ENCODE measurements around the gene LYRM9. TPM values are rescaled to one million over a fixed set of nuclear protein-coding genes. Genes with fewer than 3 reads are reported as not detected.

Gene LYRM9
- total and polyA plus RNA-seq, 10 of the 15 experiments (the other 5 are each of a cell fraction or from before 2014, with no cell fraction given): 1.8 to 8.3 (median 4.6) TPM

DNA sequence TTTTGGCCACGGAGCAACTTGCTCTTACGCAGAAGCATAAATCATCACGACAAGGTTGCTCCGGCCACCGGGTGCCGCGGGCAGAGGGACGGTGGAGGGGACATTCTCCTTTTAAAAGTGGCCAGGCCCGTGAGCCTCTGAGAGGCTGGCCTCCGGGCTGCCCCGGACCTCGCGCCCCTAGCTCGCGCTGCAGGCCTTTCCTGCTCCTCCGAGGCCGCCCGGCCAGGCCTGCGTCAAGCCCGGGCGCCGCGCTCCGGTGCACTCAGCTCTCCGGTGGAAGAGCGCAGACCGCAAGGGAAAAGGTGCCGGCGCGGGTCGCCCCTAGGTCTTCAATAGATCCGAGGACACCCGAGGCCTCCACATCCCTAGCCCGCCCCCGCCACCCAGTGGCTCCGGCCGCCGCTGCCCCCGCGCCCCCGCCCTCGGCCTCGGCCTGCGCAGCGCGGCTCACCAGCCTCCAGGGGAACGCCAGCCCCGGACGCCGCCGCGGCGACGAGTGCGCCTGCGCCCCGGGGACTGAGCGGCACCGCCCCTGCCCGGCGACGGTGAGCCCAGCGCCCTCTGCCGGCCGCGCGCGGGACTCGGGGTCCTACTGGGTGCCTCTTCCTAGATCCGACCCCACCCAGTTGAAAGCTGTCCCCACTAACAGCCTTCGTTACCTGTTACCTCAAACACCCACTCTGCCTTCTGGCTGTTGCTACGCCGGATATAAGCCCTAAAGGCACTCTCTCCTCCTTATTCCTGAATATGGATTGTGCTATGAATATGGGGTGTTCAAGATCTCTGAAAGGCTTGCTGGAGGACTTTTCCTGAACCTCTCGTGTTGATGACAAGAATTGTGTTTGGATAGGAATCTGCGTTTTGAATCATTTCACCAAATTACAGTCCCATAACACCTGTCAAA, at the start of gene LYRM9 (continued):
- TF ChIP-seq NFIC (IDR thresholded peaks at IDR 0.05; ENCODE audit: low read depth, low read length) (no peak), JUND (IDR thresholded peaks at IDR 0.05; ENCODE audit: low read depth, low read length) (no peak), MXI1 (IDR thresholded peaks at IDR 0.05; ENCODE audit: low read depth, low read length) (no peak), NFXL1 (IDR thresholded peaks at IDR 0.05; ENCODE audit: borderline replicate concordance) (no peak), WRNIP1 (IDR thresholded peaks at IDR 0.05; ENCODE audit: borderline replicate concordance, low read depth, low read length) (0 out of 2 replicates have a peak, but pooled peaks have one; percentile 81), CHD2 (IDR thresholded peaks at IDR 0.05; ENCODE audit: borderline replicate concordance, low read depth, low read length) (no peak), CREB1 (IDR thresholded peaks at IDR 0.05; ENCODE audit: low read depth) (no peak), IKZF2 (IDR thresholded peaks at IDR 0.05) (peak in 1 of 2 experiments; percentile 25; a peak in 1 of 4 replicates), DPF2 (IDR thresholded peaks at IDR 0.05) (peak; percentile 100), RELA (IDR thresholded peaks at IDR 0.05; ENCODE audit: borderline replicate concordance, partially characterized antibody) (peak; percentile 42), POU2F2 (IDR thresholded peaks at IDR 0.05; ENCODE audit: borderline replicate concordance, low read depth, low read length) (0 out of 3 replicates have a peak, but pooled peaks have one; percentile 13), ZNF384 (IDR thresholded peaks at IDR 0.05; ENCODE audit: borderline replicate concordance, low read depth, low read length) (no peak), MTA2 (IDR thresholded peaks at IDR 0.05; ENCODE audit: low read depth) (0 out of 2 replicates have a peak, but pooled peaks have one; percentile 20), HCFC1 (IDR thresholded peaks at IDR 0.05; ENCODE audit: low read length) (no peak), STAT3 (IDR thresholded peaks at IDR 0.05; ENCODE audit: low read depth, low read length) (no peak), ZNF24 (IDR thresholded peaks at IDR 0.05) (peak; percentile 26; the same call in 1 of the 2 replicates), BACH1 (IDR thresholded peaks at IDR 0.05; ENCODE audit: borderline replicate concordance) (peak; percentile 82; the same call in 1 of the 2 replicates), BHLHE40 (IDR thresholded peaks at IDR 0.05; ENCODE audit: borderline replicate concordance in 1 of 2, low read depth in 2 of 2, low read length in 1 of 2) (peak; percentile 40 to 55; a peak in 2 of 4 replicates)
- TF ChIP-seq, protein P1, sequence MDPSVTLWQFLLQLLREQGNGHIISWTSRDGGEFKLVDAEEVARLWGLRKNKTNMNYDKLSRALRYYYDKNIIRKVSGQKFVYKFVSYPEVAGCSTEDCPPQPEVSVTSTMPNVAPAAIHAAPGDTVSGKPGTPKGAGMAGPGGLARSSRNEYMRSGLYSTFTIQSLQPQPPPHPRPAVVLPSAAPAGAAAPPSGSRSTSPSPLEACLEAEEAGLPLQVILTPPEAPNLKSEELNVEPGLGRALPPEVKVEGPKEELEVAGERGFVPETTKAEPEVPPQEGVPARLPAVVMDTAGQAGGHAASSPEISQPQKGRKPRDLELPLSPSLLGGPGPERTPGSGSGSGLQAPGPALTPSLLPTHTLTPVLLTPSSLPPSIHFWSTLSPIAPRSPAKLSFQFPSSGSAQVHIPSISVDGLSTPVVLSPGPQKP (IDR thresholded peaks at IDR 0.05; ENCODE audit: low read depth, low read length): no peak
- TF ChIP-seq, protein P2, sequence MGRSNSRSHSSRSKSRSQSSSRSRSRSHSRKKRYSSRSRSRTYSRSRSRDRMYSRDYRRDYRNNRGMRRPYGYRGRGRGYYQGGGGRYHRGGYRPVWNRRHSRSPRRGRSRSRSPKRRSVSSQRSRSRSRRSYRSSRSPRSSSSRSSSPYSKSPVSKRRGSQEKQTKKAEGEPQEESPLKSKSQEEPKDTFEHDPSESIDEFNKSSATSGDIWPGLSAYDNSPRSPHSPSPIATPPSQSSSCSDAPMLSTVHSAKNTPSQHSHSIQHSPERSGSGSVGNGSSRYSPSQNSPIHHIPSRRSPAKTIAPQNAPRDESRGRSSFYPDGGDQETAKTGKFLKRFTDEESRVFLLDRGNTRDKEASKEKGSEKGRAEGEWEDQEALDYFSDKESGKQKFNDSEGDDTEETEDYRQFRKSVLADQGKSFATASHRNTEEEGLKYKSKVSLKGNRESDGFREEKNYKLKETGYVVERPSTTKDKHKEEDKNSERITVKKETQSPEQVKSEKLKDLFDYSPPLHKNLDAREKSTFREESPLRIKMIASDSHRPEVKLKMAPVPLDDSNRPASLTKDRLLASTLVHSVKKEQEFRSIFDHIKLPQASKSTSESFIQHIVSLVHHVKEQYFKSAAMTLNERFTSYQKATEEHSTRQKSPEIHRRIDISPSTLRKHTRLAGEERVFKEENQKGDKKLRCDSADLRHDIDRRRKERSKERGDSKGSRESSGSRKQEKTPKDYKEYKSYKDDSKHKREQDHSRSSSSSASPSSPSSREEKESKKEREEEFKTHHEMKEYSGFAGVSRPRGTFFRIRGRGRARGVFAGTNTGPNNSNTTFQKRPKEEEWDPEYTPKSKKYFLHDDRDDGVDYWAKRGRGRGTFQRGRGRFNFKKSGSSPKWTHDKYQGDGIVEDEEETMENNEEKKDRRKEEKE (IDR thresholded peaks at IDR 0.05): no peak
- TF ChIP-seq, protein P3, sequence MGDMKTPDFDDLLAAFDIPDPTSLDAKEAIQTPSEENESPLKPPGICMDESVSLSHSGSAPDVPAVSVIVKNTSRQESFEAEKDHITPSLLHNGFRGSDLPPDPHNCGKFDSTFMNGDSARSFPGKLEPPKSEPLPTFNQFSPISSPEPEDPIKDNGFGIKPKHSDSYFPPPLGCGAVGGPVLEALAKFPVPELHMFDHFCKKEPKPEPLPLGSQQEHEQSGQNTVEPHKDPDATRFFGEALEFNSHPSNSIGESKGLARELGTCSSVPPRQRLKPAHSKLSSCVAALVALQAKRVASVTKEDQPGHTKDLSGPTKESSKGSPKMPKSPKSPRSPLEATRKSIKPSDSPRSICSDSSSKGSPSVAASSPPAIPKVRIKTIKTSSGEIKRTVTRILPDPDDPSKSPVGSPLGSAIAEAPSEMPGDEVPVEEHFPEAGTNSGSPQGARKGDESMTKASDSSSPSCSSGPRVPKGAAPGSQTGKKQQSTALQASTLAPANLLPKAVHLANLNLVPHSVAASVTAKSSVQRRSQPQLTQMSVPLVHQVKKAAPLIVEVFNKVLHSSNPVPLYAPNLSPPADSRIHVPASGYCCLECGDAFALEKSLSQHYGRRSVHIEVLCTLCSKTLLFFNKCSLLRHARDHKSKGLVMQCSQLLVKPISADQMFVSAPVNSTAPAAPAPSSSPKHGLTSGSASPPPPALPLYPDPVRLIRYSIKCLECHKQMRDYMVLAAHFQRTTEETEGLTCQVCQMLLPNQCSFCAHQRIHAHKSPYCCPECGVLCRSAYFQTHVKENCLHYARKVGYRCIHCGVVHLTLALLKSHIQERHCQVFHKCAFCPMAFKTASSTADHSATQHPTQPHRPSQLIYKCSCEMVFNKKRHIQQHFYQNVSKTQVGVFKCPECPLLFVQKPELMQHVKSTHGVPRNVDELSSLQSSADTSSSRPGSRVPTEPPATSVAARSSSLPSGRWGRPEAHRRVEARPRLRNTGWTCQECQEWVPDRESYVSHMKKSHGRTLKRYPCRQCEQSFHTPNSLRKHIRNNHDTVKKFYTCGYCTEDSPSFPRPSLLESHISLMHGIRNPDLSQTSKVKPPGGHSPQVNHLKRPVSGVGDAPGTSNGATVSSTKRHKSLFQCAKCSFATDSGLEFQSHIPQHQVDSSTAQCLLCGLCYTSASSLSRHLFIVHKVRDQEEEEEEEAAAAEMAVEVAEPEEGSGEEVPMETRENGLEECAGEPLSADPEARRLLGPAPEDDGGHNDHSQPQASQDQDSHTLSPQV (IDR thresholded peaks at IDR 0.05): 0 out of 2 replicates have a peak, but pooled peaks have one; percentile 50

All from GM12878 (cell line).